Stomach smooth muscle (tissue), 2 donors: ENCODE data around the gene ZSWIM3.

Experiments used
- H3K27ac ChIP-seq: one replicate; pipeline ENCODE4 v1.7.0; 2013; ENCODE audit warnings: mild to moderate bottlenecking, low read length, inconsistent platforms
- H3K27me3 ChIP-seq, 2 donors: one replicate each; pipeline ENCODE4 v1.7.0; 2013; ENCODE audit warnings: low read length in 2 of 2; ENCODE audit not compliant: insufficient read depth in 2 of 2, control insufficient read depth in 1 of 2
- H3K36me3 ChIP-seq, 2 donors: one replicate each; pipeline ENCODE4 v1.7.0; 2013; ENCODE audit warnings: low read length in 2 of 2; ENCODE audit not compliant: control insufficient read depth in 2 of 2, insufficient read depth in 2 of 2
- H3K4me1 ChIP-seq: one replicate; pipeline ENCODE4 v1.7.0; 2013; ENCODE audit warnings: low read length; ENCODE audit not compliant: control insufficient read depth, insufficient read depth
- H3K4me3 ChIP-seq, 2 donors: one replicate each; pipeline ENCODE4 v1.7.0; 2013; ENCODE audit warnings: low read length in 2 of 2
- H3K9ac ChIP-seq, 2 donors: one replicate each; pipeline ENCODE4 v1.7.0; 2013; ENCODE audit warnings: low read length in 2 of 2, mild to moderate bottlenecking in 1 of 2
- H3K9me3 ChIP-seq, 2 donors: one replicate each; pipeline ENCODE4 v1.7.0; 2013; ENCODE audit warnings: low read length in 2 of 2; ENCODE audit not compliant: control insufficient read depth in 2 of 2
- donor health status: healthy.
- donor health status: Pancreatic carcinoma.

ZSWIM3 gene

DNA sequence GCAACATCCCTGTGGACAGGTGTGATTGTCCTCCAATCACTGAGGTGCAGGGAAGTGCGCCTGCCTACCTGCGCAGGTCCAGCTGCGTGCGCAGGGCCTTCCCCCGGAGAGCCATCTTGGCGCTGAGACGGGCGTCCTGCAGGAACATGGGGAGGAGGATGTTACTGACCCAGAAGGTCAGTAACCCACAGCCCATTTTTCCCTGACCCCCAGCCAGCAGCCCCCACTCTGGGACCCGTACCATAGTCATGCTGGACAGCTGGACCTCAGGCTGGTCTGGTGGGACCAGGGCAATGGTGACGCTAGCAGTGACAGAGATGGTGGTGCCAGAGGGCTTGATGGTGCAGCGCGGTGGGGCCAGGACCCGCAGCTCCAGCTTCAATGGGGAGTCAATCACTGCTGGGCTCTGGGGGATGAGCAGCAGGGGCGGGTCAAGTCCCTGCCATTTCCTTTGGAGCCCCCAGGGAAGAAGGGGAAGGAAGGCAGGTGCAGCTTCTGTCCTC, 44.8 kb downstream of the ZSWIM3 start:
- H3K27me3 ChIP-seq = no peaks in the 10 kb centered on the region
- no peak overlapping the region for H3K4me3 ChIP-seq
- H3K4me1 ChIP-seq = no peaks in the 10 kb centered on the region
- peaks cover 6 to 18% of the 10 kb centered on the region in 2 donors for H3K36me3 ChIP-seq
- no peak overlapping the region for H3K9ac ChIP-seq
- H3K27ac ChIP-seq = no peak overlapping the region
- no peaks in the 10 kb centered on the region for H3K9me3 ChIP-seq

DNA sequence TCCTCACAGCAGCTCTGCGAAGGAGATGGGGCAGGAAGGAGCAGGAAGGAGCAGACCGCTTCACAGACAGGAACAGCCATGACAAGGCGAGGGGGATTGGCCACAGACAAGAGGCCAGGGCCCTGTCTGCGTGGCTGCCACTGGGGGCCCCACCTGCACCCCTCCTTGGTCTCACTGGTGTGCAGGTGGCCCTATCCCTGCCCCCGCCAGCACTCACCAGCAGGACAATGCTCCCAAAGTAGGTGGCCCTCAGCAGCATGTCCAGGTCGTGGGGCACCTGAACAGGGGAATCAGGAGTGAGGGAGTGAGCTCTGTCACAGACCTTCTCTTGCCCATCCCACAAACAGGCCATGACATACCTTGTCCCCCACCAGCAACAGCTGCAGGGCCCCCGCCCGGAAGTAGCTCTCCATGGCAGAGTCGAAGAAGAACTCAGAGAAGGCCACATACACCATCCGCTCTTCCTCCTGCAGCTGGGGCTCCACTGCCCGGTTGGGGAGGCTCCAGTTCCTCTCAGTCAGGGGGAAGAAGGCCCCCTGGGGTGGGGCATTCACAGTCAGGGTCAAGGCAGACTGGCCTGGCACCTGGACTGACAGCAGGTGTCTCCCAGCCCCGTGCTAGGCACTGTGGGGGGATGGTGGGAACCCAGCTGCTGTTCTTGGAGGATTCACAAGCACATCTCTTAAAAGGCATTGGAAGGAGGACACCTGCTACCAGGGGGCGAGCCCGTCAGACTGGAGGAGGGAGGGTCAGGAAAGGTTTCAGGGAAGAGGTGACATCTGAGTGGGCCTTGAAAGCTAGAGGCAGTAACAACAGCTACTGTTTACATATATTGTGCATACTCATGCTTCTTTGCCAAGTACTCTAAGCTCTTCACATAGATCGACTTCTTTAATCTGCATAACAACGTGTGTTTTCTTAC, 47.4 kb downstream of the ZSWIM3 start:
- H3K27ac ChIP-seq = no peak overlapping the region
- no peak overlapping the region for H3K4me3 ChIP-seq
- H3K36me3 ChIP-seq = peaks cover 0 to 8% of the 10 kb centered on the region in 2 donors
- no peaks in the 10 kb centered on the region for H3K4me1 ChIP-seq
- H3K27me3 ChIP-seq = no peaks in the 10 kb centered on the region
- H3K9ac ChIP-seq = no peak overlapping the region
- no peaks in the 10 kb centered on the region for H3K9me3 ChIP-seq

- Histone ChIP-seq H3K27me3 (no peaks in the 10 kb centered on the region), H3K4me3 (no peak overlapping the region), H3K4me1 (peaks cover 3% of the 10 kb centered on the region), H3K9me3 (no peaks in the 10 kb centered on the region), H3K9ac (no peak overlapping the region), H3K27ac (no peak overlapping the region), H3K36me3 (peaks cover 0 to 8% of the 10 kb centered on the region in 2 donors)
Measured at GRCh38 chr20:45905505-45906079, 48.2 kb downstream of the ZSWIM3 start.

- no peak overlapping the region for H3K9ac ChIP-seq
- peaks cover 0 to 6% of the 10 kb centered on the region in 2 donors for H3K36me3 ChIP-seq
- H3K9me3 ChIP-seq = no peaks in the 10 kb centered on the region
- no peak overlapping the region for H3K27ac ChIP-seq
- peaks cover 17% of the 10 kb centered on the region for H3K4me1 ChIP-seq
- H3K4me3 ChIP-seq = no peak overlapping the region
- no peaks in the 10 kb centered on the region for H3K27me3 ChIP-seq
Measured at GRCh38 chr20:45907219-45907948, 50.0 kb downstream of the ZSWIM3 start.

GRCh38 chr20:45908084-45908483, 50.7 kb downstream of the ZSWIM3 start:
- Histone ChIP-seq H3K36me3 (peaks cover 0 to 6% of the 10 kb centered on the region in 2 donors), H3K4me3 (no peak overlapping the region), H3K4me1 (peaks cover 20% of the 10 kb centered on the region), H3K27ac (no peak overlapping the region), H3K9ac (no peak overlapping the region), H3K9me3 (no peaks in the 10 kb centered on the region), H3K27me3 (no peaks in the 10 kb centered on the region)

- Histone ChIP-seq H3K4me1 (peaks cover 20% of the 10 kb centered on the region), H3K27ac (no peak overlapping the region), H3K27me3 (no peaks in the 10 kb centered on the region), H3K9me3 (no peaks in the 10 kb centered on the region), H3K9ac (no peak overlapping the region), H3K4me3 (no peak overlapping the region), H3K36me3 (peaks cover 0 to 5% of the 10 kb centered on the region in 2 donors)
Measured at GRCh38 chr20:45909336-45909808, 52.0 kb downstream of the ZSWIM3 start.

- H3K9ac ChIP-seq = no peak overlapping the region
- H3K27ac ChIP-seq = no peak overlapping the region
- peaks cover 0 to 2% of the 10 kb centered on the region in 2 donors for H3K36me3 ChIP-seq
- H3K9me3 ChIP-seq = no peaks in the 10 kb centered on the region
- H3K4me3 ChIP-seq = peak overlapping the region; percentile 1 to 54
- H3K4me1 ChIP-seq = peaks cover 20% of the 10 kb centered on the region
- H3K27me3 ChIP-seq = no peaks in the 10 kb centered on the region
Measured at GRCh38 chr20:45909817-45910669, 52.6 kb downstream of the ZSWIM3 start.

DNA sequence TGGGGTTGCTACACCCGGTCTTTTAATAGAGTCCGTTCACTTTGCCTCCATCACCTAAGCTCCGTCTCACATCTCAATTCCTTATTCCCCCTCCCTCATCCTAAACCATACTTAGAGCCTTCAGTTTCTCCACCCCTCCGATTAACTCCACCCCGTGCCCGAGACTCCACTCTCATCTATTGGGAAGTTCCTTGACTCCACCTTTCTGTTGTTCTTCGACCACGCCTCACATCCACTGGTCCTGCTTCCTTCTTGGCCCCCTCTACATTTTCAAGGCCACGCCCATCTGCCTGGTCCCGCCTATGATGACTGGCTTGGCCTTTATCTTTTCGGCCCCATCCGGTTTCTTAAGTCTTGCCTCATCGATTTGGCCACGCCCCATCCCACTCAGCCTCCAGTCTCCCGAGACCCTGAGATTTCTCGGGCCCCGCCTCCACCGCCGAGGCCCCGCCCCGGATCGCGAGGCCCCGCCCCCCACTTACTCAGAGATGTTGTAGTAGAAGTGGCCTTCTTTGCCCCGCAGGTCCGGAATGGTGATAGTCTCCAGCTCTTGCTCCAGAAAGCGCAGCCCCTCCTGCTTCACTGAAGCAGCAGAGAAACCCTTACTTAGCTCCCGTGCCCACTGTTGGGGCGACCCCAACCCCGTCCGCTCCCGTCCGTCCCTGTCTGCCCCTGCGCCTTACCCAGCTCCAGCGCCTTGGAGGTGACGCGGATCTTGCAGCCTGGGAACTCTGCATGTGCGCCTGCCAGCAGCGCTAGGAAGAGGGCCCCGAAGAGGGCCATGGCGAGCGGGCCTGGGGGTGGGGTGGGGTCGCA, 53.5 kb downstream of the ZSWIM3 start:
- Histone ChIP-seq H3K36me3 (no peaks in the 10 kb centered on the region), H3K9me3 (no peaks in the 10 kb centered on the region), H3K9ac (peak overlapping the region; percentile 60 to 68), H3K27ac (peak overlapping the region; percentile 69), H3K4me1 (peaks cover 20% of the 10 kb centered on the region), H3K4me3 (peak overlapping the region; percentile 69 to 78), H3K27me3 (no peaks in the 10 kb centered on the region)

- Histone ChIP-seq H3K27ac (peak within 1 kb of the TSS; percentile 69), H3K36me3 (no peaks in the 10 kb centered on the region), H3K9me3 (no peaks in the 10 kb centered on the region), H3K9ac (peak within 1 kb of the TSS; percentile 60 to 68), H3K27me3 (no peaks in the 10 kb centered on the region), H3K4me1 (peaks cover 20% of the 10 kb centered on the region), H3K4me3 (peak within 1 kb of the TSS; percentile 69 to 78)
Measured at GRCh38 chr20:45911486-45912343, 54.3 kb downstream of the ZSWIM3 start, which contains the start of gene PLTP. PLTP (minus strand) TSS chr20:45912155; CDS start chr20:45911452, 703 bp downstream.
